ENCODE measurements around the gene COPS9. TPM values are rescaled to one million over a fixed set of nuclear protein-coding genes. Genes with fewer than 3 reads are reported as not detected.
A peak's percentile ranks its signal among the peaks of the same experiment; 100 is the strongest.

COPS9 gene
- total RNA-seq, 1 donor from 2014 or later, result 98.1 TPM

DNA sequence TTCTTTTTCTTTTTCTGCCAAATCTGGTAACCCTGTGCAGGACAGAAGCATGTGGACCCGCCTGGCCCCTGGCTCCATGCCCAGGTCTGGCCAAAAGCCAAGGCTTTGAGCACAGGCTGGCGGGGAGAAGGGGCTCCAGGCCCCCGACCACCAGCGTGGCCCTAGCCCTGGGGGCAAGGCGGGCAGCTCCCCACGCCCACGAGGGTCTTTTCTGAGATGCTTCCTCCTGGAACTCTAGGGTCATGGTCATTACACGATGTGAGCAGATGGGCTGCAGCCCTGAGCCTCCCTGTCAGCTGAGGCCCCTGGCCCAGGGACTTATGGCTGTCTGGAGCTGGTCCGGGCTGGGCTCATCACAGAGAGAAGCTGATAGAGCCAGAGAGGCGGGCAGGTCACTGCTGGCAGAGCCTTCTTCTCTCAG, 10.0 kb upstream of the COPS9 start:
- Histone ChIP-seq H3K9me3 (no peaks in the 10 kb centered on the region), H3K27me3 (peaks cover 16% of the 10 kb centered on the region), H3K27ac (no peak overlapping the region), H3K4me1 (no peaks in the 10 kb centered on the region), H3K36me3 (no peaks in the 10 kb centered on the region), H3K4me3 (no peak overlapping the region)
- no peak for DNase-seq
- no peak for ATAC-seq
- intact Hi-C loops (cut with DNase I), result loop anchor here (5.0 kb wide), 1 partner anchor 89 kb away; no protein-coding TSS in a partner anchor
- TF ChIP-seq, protein P1, sequence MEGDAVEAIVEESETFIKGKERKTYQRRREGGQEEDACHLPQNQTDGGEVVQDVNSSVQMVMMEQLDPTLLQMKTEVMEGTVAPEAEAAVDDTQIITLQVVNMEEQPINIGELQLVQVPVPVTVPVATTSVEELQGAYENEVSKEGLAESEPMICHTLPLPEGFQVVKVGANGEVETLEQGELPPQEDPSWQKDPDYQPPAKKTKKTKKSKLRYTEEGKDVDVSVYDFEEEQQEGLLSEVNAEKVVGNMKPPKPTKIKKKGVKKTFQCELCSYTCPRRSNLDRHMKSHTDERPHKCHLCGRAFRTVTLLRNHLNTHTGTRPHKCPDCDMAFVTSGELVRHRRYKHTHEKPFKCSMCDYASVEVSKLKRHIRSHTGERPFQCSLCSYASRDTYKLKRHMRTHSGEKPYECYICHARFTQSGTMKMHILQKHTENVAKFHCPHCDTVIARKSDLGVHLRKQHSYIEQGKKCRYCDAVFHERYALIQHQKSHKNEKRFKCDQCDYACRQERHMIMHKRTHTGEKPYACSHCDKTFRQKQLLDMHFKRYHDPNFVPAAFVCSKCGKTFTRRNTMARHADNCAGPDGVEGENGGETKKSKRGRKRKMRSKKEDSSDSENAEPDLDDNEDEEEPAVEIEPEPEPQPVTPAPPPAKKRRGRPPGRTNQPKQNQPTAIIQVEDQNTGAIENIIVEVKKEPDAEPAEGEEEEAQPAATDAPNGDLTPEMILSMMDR (IDR thresholded peaks at IDR 0.05), result no peak

DNA sequence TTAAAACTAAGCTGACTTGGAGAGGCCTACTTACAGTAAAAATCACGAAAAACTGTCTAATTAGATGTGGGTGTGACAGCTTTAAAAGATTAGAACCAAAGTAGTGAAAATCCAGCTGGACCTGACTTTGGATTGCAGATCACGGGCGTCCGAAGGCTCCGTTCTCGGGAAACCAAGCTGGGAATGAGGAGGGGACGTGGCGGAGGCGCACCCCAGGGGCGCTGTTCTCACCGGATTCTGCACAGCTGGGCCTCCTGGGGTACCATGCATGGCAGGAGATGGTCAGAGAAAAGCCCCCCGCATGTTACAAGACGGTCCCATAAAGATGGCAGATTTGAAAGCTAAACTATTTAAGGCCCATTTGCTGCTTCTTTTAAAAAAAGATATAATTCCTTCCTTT, 9.4 kb upstream of the COPS9 start:
- DNase-seq (no peak), ATAC-seq (no peak)
- Histone ChIP-seq H3K4me1 (no peaks in the 10 kb centered on the region), H3K9me3 (no peaks in the 10 kb centered on the region), H3K4me3 (no peak overlapping the region), H3K27ac (no peak overlapping the region), H3K27me3 (peaks cover 15% of the 10 kb centered on the region), H3K36me3 (no peaks in the 10 kb centered on the region)
- intact Hi-C loops (cut with DNase I), result loop anchor here (5.0 kb wide), 1 partner anchor 88 kb away; no protein-coding TSS in a partner anchor
- TF ChIP-seq, protein P1 (IDR thresholded peaks at IDR 0.05), result no peak

DNA sequence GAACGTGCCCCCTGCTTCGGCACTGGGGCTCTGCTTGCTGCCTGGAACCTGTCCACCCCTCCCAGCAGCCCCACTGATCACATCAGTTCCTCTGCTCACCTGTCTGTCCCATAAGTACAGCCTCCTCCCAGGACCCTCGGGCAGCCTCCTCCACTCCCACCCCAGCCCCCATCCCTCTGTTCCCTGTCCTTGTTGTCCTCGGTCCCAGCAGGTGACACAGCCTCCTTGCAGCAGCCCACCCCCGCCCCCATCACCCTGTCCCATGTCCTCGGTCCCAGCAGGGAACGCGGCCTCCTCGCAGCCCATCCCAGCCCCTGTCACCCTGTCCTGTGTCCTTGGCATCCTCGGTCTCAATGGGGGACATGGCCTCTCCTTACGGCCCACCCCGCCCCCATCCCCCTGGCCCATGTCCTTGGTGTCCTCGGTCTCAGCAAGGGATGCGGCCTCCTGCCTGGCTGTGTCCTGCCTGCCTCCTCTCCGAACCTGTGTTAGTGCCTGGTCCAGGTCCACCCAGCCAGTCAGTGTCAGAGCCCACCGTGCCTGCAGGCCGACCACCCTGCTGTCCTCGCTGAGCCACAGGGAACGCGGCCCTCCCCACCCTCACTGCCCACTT, 8.7 kb upstream of the COPS9 start:
- DNase-seq, result no peak
- TF ChIP-seq, protein P1 (IDR thresholded peaks at IDR 0.05), result no peak
- no peaks in the 10 kb centered on the region for H3K4me1 ChIP-seq

DNA sequence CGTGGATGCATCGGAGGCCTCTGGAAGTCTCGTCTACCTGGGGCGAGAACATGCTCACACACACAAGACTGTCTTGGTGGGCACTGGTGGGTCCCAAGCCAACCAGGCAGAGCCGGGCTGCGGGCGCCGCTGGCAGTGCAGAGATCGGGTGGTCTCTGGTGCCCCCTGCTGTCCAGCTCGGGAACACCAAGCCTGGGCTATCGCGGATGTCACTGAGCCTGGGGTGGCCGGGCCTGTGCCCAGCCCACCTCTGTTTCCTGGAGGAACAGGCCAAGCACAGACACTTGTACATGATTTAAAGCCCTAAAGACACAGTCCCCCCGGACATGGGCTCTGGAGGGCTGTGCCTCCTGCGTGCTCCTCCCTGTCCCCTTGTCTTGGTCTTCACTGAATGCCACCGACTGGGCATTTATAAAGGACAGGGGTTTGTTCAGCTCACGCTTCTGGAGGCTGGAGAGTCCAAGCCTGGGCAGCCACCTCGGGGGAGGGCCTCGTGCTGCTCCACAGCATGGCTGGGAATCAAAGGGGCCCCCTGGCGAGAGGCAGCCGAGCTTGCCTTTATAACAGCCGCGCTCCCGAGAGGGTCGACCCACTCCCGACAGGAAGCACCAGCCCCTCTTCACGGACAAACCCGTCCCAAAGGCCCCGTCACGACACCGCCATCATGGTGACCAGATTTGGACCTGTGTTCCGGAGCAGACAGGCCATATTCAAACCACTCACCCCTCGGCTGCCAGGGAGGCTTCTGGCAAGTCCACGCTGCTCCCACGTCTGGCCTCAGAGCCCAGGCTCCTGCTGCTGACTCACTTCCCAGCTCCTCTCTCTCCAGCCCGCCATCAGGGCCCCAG, 7.9 kb upstream of the COPS9 start:
- DNase-seq, result peak; percentile 83
- ATAC-seq, result peak; percentile 90
- Histone ChIP-seq H3K27ac (no peak overlapping the region), H3K4me3 (no peak overlapping the region), H3K4me1 (no peaks in the 10 kb centered on the region), H3K36me3 (no peaks in the 10 kb centered on the region), H3K9me3 (no peaks in the 10 kb centered on the region), H3K27me3 (peaks cover under 1% of the 10 kb centered on the region)
- TF ChIP-seq, protein P1 (IDR thresholded peaks at IDR 0.05), result peak; percentile 96
- intact Hi-C loops (cut with DNase I), result no loop called here

More for the DNA sequence above, 8.7 kb upstream of the COPS9 start:
- H3K9me3 ChIP-seq, result no peaks in the 10 kb centered on the region
- no peak overlapping the region for H3K4me3 ChIP-seq
- intact Hi-C loops (cut with DNase I), result loop anchor here (5.0 kb wide), 1 partner anchor 87 kb away; no protein-coding TSS in a partner anchor
- H3K27ac ChIP-seq, result no peak overlapping the region
- ATAC-seq, result no peak
- H3K27me3 ChIP-seq, result peaks cover 7% of the 10 kb centered on the region
- no peaks in the 10 kb centered on the region for H3K36me3 ChIP-seq

DNA sequence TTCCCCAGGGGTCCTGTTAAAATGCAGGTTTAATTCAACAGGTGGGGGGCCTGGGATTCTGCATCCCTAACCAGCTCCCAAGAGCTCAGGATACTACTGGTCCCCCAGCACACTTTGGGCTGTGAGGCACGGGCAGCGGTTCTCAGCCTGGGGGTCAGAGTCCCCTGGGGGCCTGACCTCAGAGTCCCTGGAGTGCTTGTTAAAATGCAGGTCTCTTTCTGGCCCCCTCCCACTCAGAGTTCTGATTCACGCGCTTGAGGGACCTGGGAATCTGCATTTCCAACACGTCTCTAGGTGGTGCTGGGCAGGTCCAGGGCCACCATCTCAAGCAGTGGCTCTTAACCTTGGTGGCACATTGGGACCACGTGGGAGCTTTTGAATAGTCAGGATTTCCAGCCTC, 7.2 kb upstream of the COPS9 start:
- H3K4me3 ChIP-seq, result no peak overlapping the region
- H3K27me3 ChIP-seq, result no peaks in the 10 kb centered on the region
- H3K9me3 ChIP-seq, result no peaks in the 10 kb centered on the region
- intact Hi-C loops (cut with DNase I), result no loop called here
- DNase-seq, result no peak
- TF ChIP-seq, protein P1 (IDR thresholded peaks at IDR 0.05), result no peak
- H3K4me1 ChIP-seq, result no peaks in the 10 kb centered on the region
- H3K27ac ChIP-seq, result no peak overlapping the region
- H3K36me3 ChIP-seq, result no peaks in the 10 kb centered on the region
- ATAC-seq, result no peak
